Adrenal gland (tissue), 5 donors: ENCODE data around the gene DOCK9.

Experiments used
- POLR2A ChIP-seq, 2 donors: fragments of 450-650 bp; IDR thresholded peaks; one replicate each; pipeline ENCODE4 v1.6.1; 2017; ENCODE audit warnings: antibody characterized with exemption in 2 of 2, mild to moderate bottlenecking in 2 of 2, moderate library complexity in 1 of 2
- TF ChIP-seq, protein P1 (sequence below), 6 experiments: fragments of 450-650 bp in 4 of 6; fragments of 200-600 bp in 2 of 6; sonication (generic) in 1 of 6; IDR thresholded peaks; 1 replicate in 5 of 6; 2 replicates in 1 of 6; pipeline versions ENCODE4 v1.5.1 to v1.8.0; 2016 to 2021; ENCODE audit warnings: antibody characterized with exemption in 6 of 6, mild to moderate bottlenecking in 2 of 6, moderate library complexity in 1 of 6
- donor health status: DM: no; HTN: no; CAD: no.

- no peak for TF ChIP-seq POLR2A (IDR thresholded peaks at IDR 0.05)
- TF ChIP-seq, protein P1, sequence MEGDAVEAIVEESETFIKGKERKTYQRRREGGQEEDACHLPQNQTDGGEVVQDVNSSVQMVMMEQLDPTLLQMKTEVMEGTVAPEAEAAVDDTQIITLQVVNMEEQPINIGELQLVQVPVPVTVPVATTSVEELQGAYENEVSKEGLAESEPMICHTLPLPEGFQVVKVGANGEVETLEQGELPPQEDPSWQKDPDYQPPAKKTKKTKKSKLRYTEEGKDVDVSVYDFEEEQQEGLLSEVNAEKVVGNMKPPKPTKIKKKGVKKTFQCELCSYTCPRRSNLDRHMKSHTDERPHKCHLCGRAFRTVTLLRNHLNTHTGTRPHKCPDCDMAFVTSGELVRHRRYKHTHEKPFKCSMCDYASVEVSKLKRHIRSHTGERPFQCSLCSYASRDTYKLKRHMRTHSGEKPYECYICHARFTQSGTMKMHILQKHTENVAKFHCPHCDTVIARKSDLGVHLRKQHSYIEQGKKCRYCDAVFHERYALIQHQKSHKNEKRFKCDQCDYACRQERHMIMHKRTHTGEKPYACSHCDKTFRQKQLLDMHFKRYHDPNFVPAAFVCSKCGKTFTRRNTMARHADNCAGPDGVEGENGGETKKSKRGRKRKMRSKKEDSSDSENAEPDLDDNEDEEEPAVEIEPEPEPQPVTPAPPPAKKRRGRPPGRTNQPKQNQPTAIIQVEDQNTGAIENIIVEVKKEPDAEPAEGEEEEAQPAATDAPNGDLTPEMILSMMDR (IDR thresholded peaks at IDR 0.05), result no peak
Observed at GRCh38 chr13:98796191-98796590, 181.7 kb downstream of the DOCK9 start.
